Activated naive CD4-positive, alpha-beta T cell treated with anti-CD3 and anti-CD28 coated beads, Interleukin-2, amount 50 U/mL, for 24 hours (primary cell): ENCODE data around the gene EPB41.

ENCODE experiments used
- H3K27ac Mint-ChIP-seq: one replicate; pipeline ENCODE4 v1.8.0; 2021; ENCODE audit warnings: mild to moderate bottlenecking, mixed read lengths
- H3K27me3 Mint-ChIP-seq: one replicate; pipeline ENCODE4 v1.8.0; 2021; ENCODE audit warnings: mixed read lengths
- H3K36me3 Mint-ChIP-seq: one replicate; pipeline ENCODE4 v1.8.0; 2021; ENCODE audit warnings: mixed read lengths
- H3K4me1 Mint-ChIP-seq: one replicate; pipeline ENCODE4 v1.8.0; 2021; ENCODE audit warnings: mixed read lengths
- H3K4me3 Mint-ChIP-seq: one replicate; pipeline ENCODE4 v1.8.0; 2021; ENCODE audit warnings: mild to moderate bottlenecking, mixed read lengths
- H3K9me3 Mint-ChIP-seq: one replicate; pipeline ENCODE4 v1.8.0; 2021; ENCODE audit warnings: mixed read lengths

EPB41 gene

GRCh38 chr1:29157269-29157601 is 242.9 kb downstream of the EPB41 start:
- Mint-ChIP-seq H3K36me3 (peaks cover 7% of the 10 kb centered on the region), H3K4me1 (peaks cover under 1% of the 10 kb centered on the region), H3K4me3 (no peak overlapping the region), H3K27ac (no peak overlapping the region), H3K9me3 (no peaks in the 10 kb centered on the region), H3K27me3 (no peaks in the 10 kb centered on the region)

GRCh38 chr1:29159773-29160172 is 245.4 kb downstream of the EPB41 start:
- no peak overlapping the region for H3K4me3 Mint-ChIP-seq
- no peaks in the 10 kb centered on the region for H3K27me3 Mint-ChIP-seq
- peaks cover 24% of the 10 kb centered on the region for H3K4me1 Mint-ChIP-seq
- H3K27ac Mint-ChIP-seq = no peak overlapping the region
- H3K9me3 Mint-ChIP-seq = no peaks in the 10 kb centered on the region
- peaks cover 3% of the 10 kb centered on the region for H3K36me3 Mint-ChIP-seq

GRCh38 chr1:29162025-29162424 is 247.7 kb downstream of the EPB41 start:
- H3K4me1 Mint-ChIP-seq = peaks cover 44% of the 10 kb centered on the region
- peaks cover 4% of the 10 kb centered on the region for H3K36me3 Mint-ChIP-seq
- no peaks in the 10 kb centered on the region for H3K9me3 Mint-ChIP-seq
- H3K27me3 Mint-ChIP-seq = no peaks in the 10 kb centered on the region
- no peak overlapping the region for H3K4me3 Mint-ChIP-seq
- H3K27ac Mint-ChIP-seq = no peak overlapping the region

- no peaks in the 10 kb centered on the region for H3K9me3 Mint-ChIP-seq
- H3K4me3 Mint-ChIP-seq = no peak overlapping the region
- peaks cover 48% of the 10 kb centered on the region for H3K4me1 Mint-ChIP-seq
- H3K36me3 Mint-ChIP-seq = peaks cover 4% of the 10 kb centered on the region
- no peaks in the 10 kb centered on the region for H3K27me3 Mint-ChIP-seq
- H3K27ac Mint-ChIP-seq = no peak overlapping the region
Observed at GRCh38 chr1:29162476-29163138, 248.2 kb downstream of the EPB41 start.

- Mint-ChIP-seq H3K27me3 (no peaks in the 10 kb centered on the region), H3K4me3 (no peak overlapping the region), H3K36me3 (peaks cover 4% of the 10 kb centered on the region), H3K4me1 (peaks cover 63% of the 10 kb centered on the region), H3K9me3 (no peaks in the 10 kb centered on the region), H3K27ac (no peak overlapping the region)
Observed at GRCh38 chr1:29164588-29164987, 250.2 kb downstream of the EPB41 start.

- no peaks in the 10 kb centered on the region for H3K27me3 Mint-ChIP-seq
- no peak overlapping the region for H3K4me3 Mint-ChIP-seq
- H3K4me1 Mint-ChIP-seq = peaks cover 81% of the 10 kb centered on the region
- H3K36me3 Mint-ChIP-seq = peaks cover 6% of the 10 kb centered on the region
- no peak overlapping the region for H3K27ac Mint-ChIP-seq
- no peaks in the 10 kb centered on the region for H3K9me3 Mint-ChIP-seq
Observed at GRCh38 chr1:29166291-29166878, 252.0 kb downstream of the EPB41 start.

- H3K4me1 Mint-ChIP-seq = peaks cover 88% of the 10 kb centered on the region
- peaks cover 7% of the 10 kb centered on the region for H3K36me3 Mint-ChIP-seq
Observed at GRCh38 chr1:29167904-29168303, 253.5 kb downstream of the EPB41 start.

More at GRCh38 chr1:29167904-29168303, 253.5 kb downstream of the EPB41 start:
- Mint-ChIP-seq H3K27ac (no peak overlapping the region), H3K27me3 (no peaks in the 10 kb centered on the region), H3K9me3 (no peaks in the 10 kb centered on the region), H3K4me3 (no peak overlapping the region)
